Activated CD8-positive, alpha-beta T cell treated with anti-CD3 and anti-CD28 coated beads for 36 hours (primary cell): ENCODE results near the gene PLAAT2. TPM values are rescaled to one million over a fixed set of nuclear protein-coding genes. Genes with fewer than 3 reads are reported as not detected.

Experiments
- ATAC-seq: fragments of 200-7000 bp; cut with Tn5 transposase; one replicate; pipeline ENCODE4 v1.10.0; 2021; ENCODE audit warnings: mild to moderate bottlenecking, moderate library complexity
- CTCF ChIA-PET: fragments of 350-600 bp; sonication (Branson Sonifier 250); formaldehyde crosslinking; loops from one replicate; lab custom pipeline; 2021; ENCODE audit warnings: antibody characterized with exemption; lab: Charles Lee
- POLR2A ChIA-PET: fragments of 350-600 bp; sonication (Branson Sonifier 250); formaldehyde crosslinking; loops from one replicate; lab custom pipeline; 2021; ENCODE audit warnings: antibody characterized with exemption; lab: Charles Lee
- DNase-seq: peaks from one replicate; pipeline ENCODE4 v3.0.0-alpha.2; 2020
- H3K27ac Mint-ChIP-seq: one replicate; pipeline ENCODE4 v1.8.0; 2021; ENCODE audit warnings: mild to moderate bottlenecking, mixed read lengths
- H3K27me3 Mint-ChIP-seq: one replicate; pipeline ENCODE4 v1.8.0; 2021; ENCODE audit warnings: mixed read lengths
- H3K36me3 Mint-ChIP-seq: one replicate; pipeline ENCODE4 v1.8.0; 2021; ENCODE audit warnings: low read depth, mixed read lengths
- H3K4me1 Mint-ChIP-seq: one replicate; pipeline ENCODE4 v1.8.0; 2021; ENCODE audit warnings: low read depth, mixed read lengths
- H3K4me3 Mint-ChIP-seq: one replicate; pipeline ENCODE4 v1.8.0; 2021; ENCODE audit warnings: mild to moderate bottlenecking, moderate library complexity, mixed read lengths
- H3K9me3 Mint-ChIP-seq: one replicate; pipeline ENCODE4 v1.8.0; 2021; ENCODE audit warnings: mixed read lengths
- intact Hi-C: fragments of 100-400 bp; cut with micrococcal nuclease; formaldehyde crosslinking; loops from one replicate; pipeline ENCODE4 v1.10.0; 2022
- total RNA-seq, 2 experiments: library from RNA; stranded (reverse); gene quantifications; one replicate each; pipeline ENCODE4 v1.2.3, GENCODE V29; 2021
- TF ChIP-seq, protein P1 (sequence below): fragments of 200-600 bp; IDR thresholded peaks from one replicate; pipeline ENCODE4 v1.8.0; 2022; ENCODE audit warnings: antibody characterized with exemption, mild to moderate bottlenecking

Gene PLAAT2
- total RNA-seq, 2 experiments from 2014 or later: 0.38 TPM; not detected in 1

DNA sequence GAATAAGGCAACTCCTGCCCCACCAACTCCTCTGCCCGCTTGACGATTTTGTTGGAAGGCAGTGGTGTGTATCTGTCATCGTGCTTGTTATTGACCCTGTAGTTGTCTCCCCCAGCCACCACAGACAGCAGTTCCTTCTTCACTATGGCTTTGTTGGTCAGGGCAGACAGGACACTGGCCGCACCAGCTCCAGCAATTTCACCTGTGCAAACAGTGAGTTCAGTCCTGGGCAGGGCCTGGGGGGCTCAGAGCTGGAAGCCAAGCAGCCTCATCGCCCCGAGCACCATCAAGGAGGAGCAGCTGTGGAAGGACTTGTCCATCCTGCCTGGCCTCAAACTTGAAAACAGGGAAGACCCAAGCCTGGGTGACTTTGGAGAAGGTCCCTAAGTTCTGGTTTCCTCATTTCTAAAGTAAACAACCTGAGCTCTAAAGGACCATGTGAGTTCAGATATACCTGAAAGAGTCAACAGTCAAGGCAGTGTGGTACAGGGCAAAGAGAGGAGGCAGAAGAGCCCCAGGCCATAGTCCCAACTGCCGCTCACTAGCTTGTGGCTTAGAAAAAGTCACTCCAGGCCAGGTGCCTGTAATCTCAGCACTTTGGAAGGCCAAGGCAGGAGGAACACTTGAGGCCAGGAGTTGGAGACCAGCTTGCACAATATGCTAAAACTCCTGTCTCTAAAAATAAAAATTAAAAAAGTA, 4.6 kb downstream of the PLAAT2 start:
- H3K9me3 Mint-ChIP-seq: no peaks in the 10 kb centered on the region
- H3K27ac Mint-ChIP-seq: no peak overlapping the region
- TF ChIP-seq, protein P1, sequence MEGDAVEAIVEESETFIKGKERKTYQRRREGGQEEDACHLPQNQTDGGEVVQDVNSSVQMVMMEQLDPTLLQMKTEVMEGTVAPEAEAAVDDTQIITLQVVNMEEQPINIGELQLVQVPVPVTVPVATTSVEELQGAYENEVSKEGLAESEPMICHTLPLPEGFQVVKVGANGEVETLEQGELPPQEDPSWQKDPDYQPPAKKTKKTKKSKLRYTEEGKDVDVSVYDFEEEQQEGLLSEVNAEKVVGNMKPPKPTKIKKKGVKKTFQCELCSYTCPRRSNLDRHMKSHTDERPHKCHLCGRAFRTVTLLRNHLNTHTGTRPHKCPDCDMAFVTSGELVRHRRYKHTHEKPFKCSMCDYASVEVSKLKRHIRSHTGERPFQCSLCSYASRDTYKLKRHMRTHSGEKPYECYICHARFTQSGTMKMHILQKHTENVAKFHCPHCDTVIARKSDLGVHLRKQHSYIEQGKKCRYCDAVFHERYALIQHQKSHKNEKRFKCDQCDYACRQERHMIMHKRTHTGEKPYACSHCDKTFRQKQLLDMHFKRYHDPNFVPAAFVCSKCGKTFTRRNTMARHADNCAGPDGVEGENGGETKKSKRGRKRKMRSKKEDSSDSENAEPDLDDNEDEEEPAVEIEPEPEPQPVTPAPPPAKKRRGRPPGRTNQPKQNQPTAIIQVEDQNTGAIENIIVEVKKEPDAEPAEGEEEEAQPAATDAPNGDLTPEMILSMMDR: no peak
- no peak overlapping the region for H3K4me3 Mint-ChIP-seq
- ChIA-PET CTCF (interaction anchor here (1.0 to 1.4 kb wide), 2 partner anchors 9 to 29 kb away, joined by 3 read pairs; no protein-coding TSS in a partner anchor), POLR2A (interaction anchor here (0.6 to 1.2 kb wide), 3 partner anchors 10 to 627 kb away, joined by 3 read pairs; partner anchors contain the start of gene STIP1)
- H3K36me3 Mint-ChIP-seq: no peaks in the 10 kb centered on the region
- intact Hi-C loops: no loop called here
- no peak for ATAC-seq
- H3K27me3 Mint-ChIP-seq: no peaks in the 10 kb centered on the region
- H3K4me1 Mint-ChIP-seq: peaks cover 38% of the 10 kb centered on the region
- no peak for DNase-seq

DNA sequence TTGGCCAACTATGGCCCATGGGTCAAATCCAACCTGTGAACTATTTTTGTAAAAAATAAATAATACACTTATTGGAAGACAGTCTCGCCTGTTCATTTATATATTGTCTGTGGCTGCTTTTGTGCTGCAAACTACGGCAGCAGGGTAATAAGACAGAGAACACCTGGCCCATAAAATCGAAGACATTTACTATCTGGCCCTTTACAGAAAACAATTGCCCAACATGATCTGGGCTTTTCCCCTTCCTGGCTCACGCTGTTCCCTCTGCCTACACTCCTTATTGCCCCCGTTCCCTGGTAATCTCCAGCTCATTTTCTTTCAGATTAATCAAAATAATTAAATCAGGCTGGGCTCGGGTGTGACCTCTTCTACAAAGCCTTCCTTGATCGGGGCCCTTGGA, 5.6 kb downstream of the PLAAT2 start:
- ChIA-PET CTCF (no interaction called here), POLR2A (no interaction called here)
- TF ChIP-seq, protein P1: no peak
- Mint-ChIP-seq H3K27me3 (no peaks in the 10 kb centered on the region), H3K36me3 (no peaks in the 10 kb centered on the region), H3K4me1 (peaks cover 44% of the 10 kb centered on the region), H3K27ac (no peak overlapping the region), H3K4me3 (no peak overlapping the region), H3K9me3 (no peaks in the 10 kb centered on the region)
- DNase-seq (no peak), ATAC-seq (no peak)
- intact Hi-C loops: no loop called here

DNA sequence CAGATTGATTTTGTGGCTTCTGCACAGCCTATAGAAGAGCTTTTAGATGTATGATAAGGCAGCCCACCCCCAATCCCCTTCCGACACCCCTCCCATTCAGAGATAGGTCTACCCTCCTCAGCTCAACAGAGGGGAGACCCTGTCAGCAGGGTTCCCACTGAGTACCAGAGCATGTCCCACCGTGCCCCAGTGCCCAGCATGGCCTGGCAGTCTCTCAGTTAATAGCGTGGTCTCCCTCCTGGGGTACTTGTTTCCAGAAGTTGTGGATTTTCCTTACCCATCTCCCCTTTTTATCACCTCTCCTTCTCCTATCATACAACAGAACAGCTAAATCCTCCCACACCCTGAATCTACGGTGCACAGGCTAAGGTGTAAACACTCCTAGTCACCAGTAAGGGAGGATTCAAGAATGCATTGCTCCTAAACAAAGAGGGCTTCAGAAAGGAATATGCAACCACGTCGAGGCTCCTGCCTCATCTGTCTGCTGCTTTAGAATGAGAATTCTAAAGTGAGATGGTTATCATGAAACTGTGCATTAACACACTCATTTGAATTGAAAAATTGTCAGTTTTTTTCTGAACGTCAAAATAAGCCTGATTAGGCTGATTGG, 6.7 kb downstream of the PLAAT2 start:
- Mint-ChIP-seq H3K36me3 (no peaks in the 10 kb centered on the region), H3K27me3 (no peaks in the 10 kb centered on the region), H3K4me1 (peaks cover 51% of the 10 kb centered on the region), H3K9me3 (no peaks in the 10 kb centered on the region), H3K4me3 (no peak overlapping the region), H3K27ac (no peak overlapping the region)
- ChIA-PET CTCF (no interaction called here), POLR2A (interaction anchor here (1.2 kb wide), 1 partner anchor 10 kb away, joined by 3 read pairs; no protein-coding TSS in a partner anchor)
- TF ChIP-seq, protein P1: no peak
- no peak for ATAC-seq
- no peak for DNase-seq
- intact Hi-C loops: no loop called here

DNA sequence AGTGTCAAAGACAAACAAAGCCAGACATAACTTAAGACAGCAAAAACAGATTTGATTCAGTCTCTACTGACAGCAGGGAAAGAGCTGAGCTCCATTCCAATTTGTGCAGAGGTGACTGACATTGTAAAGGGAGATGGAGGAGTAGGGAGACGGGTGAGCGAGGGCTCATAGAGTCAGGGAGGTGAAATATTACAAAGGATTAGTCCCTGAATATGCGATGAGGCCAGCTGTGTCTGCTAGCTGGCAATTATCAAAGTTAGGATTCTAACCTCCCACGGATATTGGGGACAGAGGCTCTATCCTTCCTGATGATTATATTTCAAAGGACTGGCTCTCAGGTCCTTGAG, 8.3 kb downstream of the PLAAT2 start:
- ChIA-PET CTCF (interaction anchor here (4.5 kb wide), 1 partner anchor 10 kb away, joined by 25 read pairs; the partner anchor contains the start of gene PLAAT2), POLR2A (interaction anchor here (6.7 kb wide), 1 partner anchor 18 kb away, joined by 107 read pairs; the partner anchor contains the start of gene PLAAT4)
- H3K27ac Mint-ChIP-seq: peak overlapping the region; percentile 98
- DNase-seq (no peak), ATAC-seq (no peak)
- H3K4me1 Mint-ChIP-seq: peaks cover 47% of the 10 kb centered on the region
- TF ChIP-seq, protein P1: no peak
- H3K36me3 Mint-ChIP-seq: peaks cover 3% of the 10 kb centered on the region
- intact Hi-C loops: no loop called here
- no peak overlapping the region for H3K4me3 Mint-ChIP-seq
- no peaks in the 10 kb centered on the region for H3K9me3 Mint-ChIP-seq
- no peaks in the 10 kb centered on the region for H3K27me3 Mint-ChIP-seq

DNA sequence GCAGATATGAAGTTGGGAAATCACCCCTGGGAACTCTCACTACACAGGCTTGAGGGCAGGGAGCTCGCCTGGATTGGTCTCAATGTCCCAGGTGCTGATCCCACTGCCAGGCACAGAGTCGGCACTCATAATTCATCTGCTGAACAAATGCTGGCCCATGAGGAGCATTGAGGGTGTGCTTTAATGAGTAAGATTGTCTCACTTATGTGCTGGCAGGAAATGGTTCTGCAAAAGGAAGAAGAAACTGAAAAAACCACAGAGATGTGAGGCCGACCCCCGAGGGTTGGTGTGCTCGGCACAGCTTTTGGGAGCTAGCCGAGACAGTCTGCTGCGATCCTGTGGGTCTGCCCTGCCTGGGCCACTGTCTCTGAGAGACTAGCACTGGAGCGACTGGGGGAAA, 9.4 kb downstream of the PLAAT2 start:
- no peaks in the 10 kb centered on the region for H3K27me3 Mint-ChIP-seq
- H3K36me3 Mint-ChIP-seq: peaks cover 3% of the 10 kb centered on the region
- CTCF ChIA-PET: interaction anchor here (0.8 to 4.5 kb wide), 3 partner anchors 10 to 74 kb away, joined by 3 to 25 read pairs (median 4); partner anchors contain the start of gene PLAAT2
- TF ChIP-seq, protein P1: no peak
- H3K4me1 Mint-ChIP-seq: peaks cover 50% of the 10 kb centered on the region
- intact Hi-C loops: no loop called here
- ATAC-seq (peak; percentile 82), DNase-seq (peak; percentile 78)
- H3K27ac Mint-ChIP-seq: peak overlapping the region; percentile 98
- H3K4me3 Mint-ChIP-seq: peak overlapping the region; percentile 64
- POLR2A ChIA-PET: interaction anchor here (0.6 to 6.7 kb wide), 5 partner anchors 13 to 824 kb away, joined by 3 to 107 read pairs (median 3); partner anchors contain the start of gene PLAAT4
- no peaks in the 10 kb centered on the region for H3K9me3 Mint-ChIP-seq
